ENCODE results near the gene MARK2.

- TF ChIP-seq CTCF (IDR thresholded peaks at IDR 0.05) (no peak), EZH2 (IDR thresholded peaks at IDR 0.05) (no peak)
These were observed 75.2 kb downstream of the MARK2 start for GRCh38 chr11:63913866-63914830.
